ENCODE results near the gene TRIM29. TPM values are rescaled to one million over a fixed set of nuclear protein-coding genes. Genes with fewer than 3 reads are reported as not detected.

TRIM29 gene
- total RNA-seq, 2 donors from 2014 or later: 0.26 to 6.3 TPM

- no peaks in the 10 kb centered on the region for H3K9me3 ChIP-seq
- H3K27ac ChIP-seq: no peak overlapping the region
- H3K4me3 ChIP-seq: no peak overlapping the region
- ATAC-seq: no peak
- H3K36me3 ChIP-seq (replicated peaks in 1 of 2; ENCODE audit: insufficient read depth in 1 of 2, low read depth in 2 of 2): no peaks in the 10 kb centered on the region
- no peak for DNase-seq
- no peaks in the 10 kb centered on the region for H3K4me1 ChIP-seq
- TF ChIP-seq POLR2A (IDR thresholded peaks at IDR 0.05): no peak
- no peak for TF ChIP-seq CTCF (IDR thresholded peaks at IDR 0.05)
- H3K27me3 ChIP-seq: no peaks in the 10 kb centered on the region
- 65 to 72% methylated on average over 2 to 8 of the region's 8 CpGs for WGBS, 2 donors
- intact Hi-C loops (cut with DNase I): no loop called here
Observed at GRCh38 chr11:120102050-120102863, 35.7 kb downstream of the TRIM29 start.

GRCh38 chr11:120098503-120099020, 39.4 kb downstream of the TRIM29 start:
- ATAC-seq (no peak), DNase-seq (no peak)
- intact Hi-C loops (cut with DNase I): no loop called here
- TF ChIP-seq CTCF (IDR thresholded peaks at IDR 0.05) (no peak), POLR2A (IDR thresholded peaks at IDR 0.05) (no peak)
- H3K9me3 ChIP-seq: no peaks in the 10 kb centered on the region
- H3K4me3 ChIP-seq: no peak overlapping the region
- H3K27me3 ChIP-seq: no peaks in the 10 kb centered on the region
- H3K36me3 ChIP-seq (replicated peaks in 1 of 2; ENCODE audit: insufficient read depth in 1 of 2, low read depth in 2 of 2): no peaks in the 10 kb centered on the region
- no peak overlapping the region for H3K27ac ChIP-seq
- 72 to 77% methylated on average over 5 to 14 of the region's 14 CpGs for WGBS, 2 donors
- no peaks in the 10 kb centered on the region for H3K4me1 ChIP-seq

- TF ChIP-seq CTCF (IDR thresholded peaks at IDR 0.05) (no peak), POLR2A (IDR thresholded peaks at IDR 0.05) (no peak)
- ATAC-seq (no peak), DNase-seq (no peak)
- no peaks in the 10 kb centered on the region for H3K9me3 ChIP-seq
- intact Hi-C loops (cut with DNase I): no loop called here
- no peaks in the 10 kb centered on the region for H3K4me1 ChIP-seq
- H3K36me3 ChIP-seq (replicated peaks in 1 of 2; ENCODE audit: insufficient read depth in 1 of 2, low read depth in 2 of 2): no peaks in the 10 kb centered on the region
- no peak overlapping the region for H3K27ac ChIP-seq
- no peak overlapping the region for H3K4me3 ChIP-seq
- 58 to 59% methylated on average over 8 to 10 of the region's 10 CpGs for WGBS, 2 donors
- H3K27me3 ChIP-seq: no peaks in the 10 kb centered on the region
Observed at GRCh38 chr11:120097721-120098385, 40.1 kb downstream of the TRIM29 start.

GRCh38 chr11:120096369-120097191, 41.3 kb downstream of the TRIM29 start:
- no peak for DNase-seq
- TF ChIP-seq CTCF (IDR thresholded peaks at IDR 0.05) (no peak), POLR2A (IDR thresholded peaks at IDR 0.05) (no peak)
- no peaks in the 10 kb centered on the region for H3K27me3 ChIP-seq
- H3K27ac ChIP-seq: no peak overlapping the region
- H3K36me3 ChIP-seq (replicated peaks in 1 of 2; ENCODE audit: insufficient read depth in 1 of 2, low read depth in 2 of 2): no peaks in the 10 kb centered on the region
- no peak overlapping the region for H3K4me3 ChIP-seq
- no peak for ATAC-seq
- peaks cover under 1% of the 10 kb centered on the region for H3K4me1 ChIP-seq
- 67 to 68% methylated on average over 14 to 15 of the region's 15 CpGs for WGBS, 2 donors
- H3K9me3 ChIP-seq: no peaks in the 10 kb centered on the region
- intact Hi-C loops (cut with DNase I): no loop called here
